Smooth muscle cell (in vitro differentiated cells): ENCODE measurements around the gene RPN2. TPM values are rescaled to one million over a fixed set of nuclear protein-coding genes. Genes with fewer than 3 reads are reported as not detected.

Source experiments
- DNase-seq: peaks from one replicate; lab custom pipeline; 2025; ENCODE audit not compliant: unreplicated experiment; lab: John Stamatoyannopoulos, UW
- H2AFZ ChIP-seq: fragments of 200-600 bp; sonication (generic); 2 replicates; pipeline ENCODE4 v1.6.0; 2016; ENCODE audit warnings: antibody characterized with exemption, low read depth, mild to moderate bottlenecking
- H3F3A ChIP-seq: fragments of 200-600 bp; sonication (generic); 2 replicates; pipeline ENCODE4 v1.6.0; 2017; ENCODE audit warnings: antibody characterized with exemption, low read depth
- H3K27ac ChIP-seq: fragments of 200-600 bp; sonication (generic); 2 replicates; pipeline ENCODE4 v1.5.1; 2016; ENCODE audit warnings: low read depth, mild to moderate bottlenecking
- H3K27me3 ChIP-seq: fragments of 200-600 bp; sonication (generic); 2 replicates; pipeline ENCODE4 v1.6.1; 2016; ENCODE audit warnings: low read depth, mild to moderate bottlenecking
- H3K36me3 ChIP-seq: fragments of 200-600 bp; sonication (generic); 2 replicates; pipeline ENCODE4 v1.5.1; 2016; ENCODE audit warnings: low read depth
- H3K4me1 ChIP-seq: fragments of 200-600 bp; sonication (generic); 2 replicates; pipeline ENCODE4 v1.5.1; 2016; ENCODE audit warnings: low read depth
- H3K4me2 ChIP-seq: fragments of 200-600 bp; sonication (generic); 2 replicates; pipeline ENCODE4 v1.6.0; 2016; ENCODE audit warnings: mild to moderate bottlenecking
- H3K4me3 ChIP-seq: fragments of 200-600 bp; sonication (generic); 2 replicates; pipeline ENCODE4 v1.5.1; 2016; ENCODE audit warnings: mild to moderate bottlenecking
- H3K79me2 ChIP-seq: fragments of 200-600 bp; sonication (generic); 2 replicates; pipeline ENCODE4 v1.6.0; 2016; ENCODE audit warnings: low read depth, mild to moderate bottlenecking
- H3K9ac ChIP-seq: fragments of 200-600 bp; sonication (generic); 2 replicates; pipeline ENCODE4 v1.6.0; 2016; ENCODE audit warnings: low read depth
- H3K9me3 ChIP-seq: fragments of 200-600 bp; sonication (generic); replicated peaks from 2 replicates; pipeline ENCODE4 v1.5.1; 2016; ENCODE audit warnings: low read depth
- H4K20me1 ChIP-seq: fragments of 200-600 bp; sonication (generic); 2 replicates; pipeline ENCODE4 v1.6.0; 2016; ENCODE audit warnings: low read depth
- WGBS: methylation state at CpG from one replicate; pipeline ENCODE4 v1.1.7; 2016; ENCODE audit warnings: low lambda C conversion rate; 5-methylcytosine and 5-hydroxymethylcytosine counted together
- polyA plus RNA-seq: library from polyadenylated mRNA; unstranded; fragments of >200 nt; fragmentation: Nextera tagmentation; extraction: Ambion mirVana; gene quantifications from 2 replicates; pipeline ENCODE4 v1.2.1, GENCODE V29; 2016
- total RNA-seq: library from RNA; depleted of rRNA; stranded (reverse); fragments of >200 nt; gene quantifications from 2 replicates; pipeline ENCODE4 v1.2.3, GENCODE V29; 2014
- TF ChIP-seq, protein P1 (sequence below): fragments of 200-600 bp; sonication (generic); IDR thresholded peaks from 2 replicates; pipeline ENCODE4 v1.5.1; 2017; ENCODE audit warnings: borderline replicate concordance, mild to moderate bottlenecking, antibody characterized with exemption; ENCODE audit not compliant: insufficient read depth, poor library complexity, severe bottlenecking

The RPN2 gene
- total and polyA plus RNA-seq, 2 experiments from 2014 or later = 325 to 372 TPM

DNA sequence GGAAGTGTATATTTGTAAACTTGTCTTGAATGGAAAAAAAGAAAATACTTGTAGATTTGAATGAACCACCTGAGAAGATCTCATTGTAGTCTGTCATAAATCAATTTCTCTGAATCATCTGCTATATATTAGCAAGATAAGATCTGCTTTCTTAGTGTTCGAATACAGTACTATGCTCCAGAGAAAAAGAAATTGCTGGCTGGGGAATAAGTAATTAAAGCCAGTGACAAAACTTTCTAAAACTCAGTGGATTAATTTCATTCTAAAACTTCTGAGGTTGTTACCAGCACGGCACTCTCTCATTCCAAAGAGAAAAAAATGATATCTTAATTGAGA lies 22.7 kb downstream of the RPN2 start:
- TF ChIP-seq, protein P1, sequence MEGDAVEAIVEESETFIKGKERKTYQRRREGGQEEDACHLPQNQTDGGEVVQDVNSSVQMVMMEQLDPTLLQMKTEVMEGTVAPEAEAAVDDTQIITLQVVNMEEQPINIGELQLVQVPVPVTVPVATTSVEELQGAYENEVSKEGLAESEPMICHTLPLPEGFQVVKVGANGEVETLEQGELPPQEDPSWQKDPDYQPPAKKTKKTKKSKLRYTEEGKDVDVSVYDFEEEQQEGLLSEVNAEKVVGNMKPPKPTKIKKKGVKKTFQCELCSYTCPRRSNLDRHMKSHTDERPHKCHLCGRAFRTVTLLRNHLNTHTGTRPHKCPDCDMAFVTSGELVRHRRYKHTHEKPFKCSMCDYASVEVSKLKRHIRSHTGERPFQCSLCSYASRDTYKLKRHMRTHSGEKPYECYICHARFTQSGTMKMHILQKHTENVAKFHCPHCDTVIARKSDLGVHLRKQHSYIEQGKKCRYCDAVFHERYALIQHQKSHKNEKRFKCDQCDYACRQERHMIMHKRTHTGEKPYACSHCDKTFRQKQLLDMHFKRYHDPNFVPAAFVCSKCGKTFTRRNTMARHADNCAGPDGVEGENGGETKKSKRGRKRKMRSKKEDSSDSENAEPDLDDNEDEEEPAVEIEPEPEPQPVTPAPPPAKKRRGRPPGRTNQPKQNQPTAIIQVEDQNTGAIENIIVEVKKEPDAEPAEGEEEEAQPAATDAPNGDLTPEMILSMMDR = no peak
- peaks cover 85% of the 10 kb centered on the region for H4K20me1 ChIP-seq
- H3K27me3 ChIP-seq = no peaks in the 10 kb centered on the region
- peak overlapping the region; percentile 74 for H3K9ac ChIP-seq
- peaks cover 7% of the 10 kb centered on the region for H3K36me3 ChIP-seq
- peaks cover 15% of the 10 kb centered on the region for H3F3A ChIP-seq
- peak overlapping the region; percentile 78 for H3K4me2 ChIP-seq
- H3K27ac ChIP-seq = peak overlapping the region; percentile 94
- DNase-seq = no peak
- H3K4me3 ChIP-seq = peak overlapping the region; percentile 11
- H2AFZ ChIP-seq = no peak overlapping the region
- H3K79me2 ChIP-seq = peaks cover 35% of the 10 kb centered on the region
- no peaks in the 10 kb centered on the region for H3K9me3 ChIP-seq
- peaks cover 26% of the 10 kb centered on the region for H3K4me1 ChIP-seq
- WGBS = 29% methylated on average over 2 of the region's 2 CpGs

DNA sequence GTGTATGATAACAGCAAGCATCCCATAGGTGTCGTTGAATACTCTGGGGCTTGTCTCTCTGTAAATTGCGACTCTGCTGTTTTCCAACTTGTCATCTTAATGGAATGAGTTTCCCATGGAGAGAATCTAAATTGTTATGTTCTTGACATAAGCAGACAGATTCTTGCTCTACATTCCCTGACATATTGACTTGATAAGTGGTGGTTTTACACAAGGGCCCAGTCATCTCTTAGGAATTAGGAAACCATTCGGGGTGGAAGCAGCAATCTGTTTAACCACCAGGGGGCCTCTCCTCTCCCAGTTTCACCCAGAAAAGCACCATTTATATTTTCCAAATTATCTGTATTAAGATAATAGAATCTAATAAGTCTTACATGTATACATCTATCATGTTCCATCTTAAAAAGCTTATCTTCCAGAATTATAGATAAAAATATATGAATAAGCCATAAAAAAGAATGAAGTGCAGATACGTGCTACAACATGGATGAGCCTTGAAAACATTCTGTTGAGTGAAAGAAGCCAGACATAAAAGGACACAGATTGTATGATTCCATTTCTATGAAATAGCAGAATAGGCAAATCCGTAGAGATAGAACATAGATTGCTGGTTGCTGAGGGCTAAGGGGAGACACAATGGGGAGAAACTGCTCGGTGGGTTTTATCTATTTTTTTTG lies 23.3 kb downstream of the RPN2 start:
- Histone ChIP-seq H2AFZ (no peak overlapping the region), H3K9ac (peak overlapping the region; percentile 74), H3K4me2 (peak overlapping the region; percentile 78), H3K27ac (peak overlapping the region; percentile 94), H4K20me1 (peaks cover 83% of the 10 kb centered on the region), H3K4me3 (peak overlapping the region; percentile 11), H3K27me3 (no peaks in the 10 kb centered on the region), H3K9me3 (no peaks in the 10 kb centered on the region), H3K36me3 (peaks cover 13% of the 10 kb centered on the region), H3F3A (peaks cover 15% of the 10 kb centered on the region), H3K4me1 (peaks cover 26% of the 10 kb centered on the region), H3K79me2 (peaks cover 29% of the 10 kb centered on the region)
- TF ChIP-seq, protein P1 = peak; percentile 90
- 46% methylated on average over 6 of the region's 6 CpGs for WGBS
- no peak for DNase-seq

DNA sequence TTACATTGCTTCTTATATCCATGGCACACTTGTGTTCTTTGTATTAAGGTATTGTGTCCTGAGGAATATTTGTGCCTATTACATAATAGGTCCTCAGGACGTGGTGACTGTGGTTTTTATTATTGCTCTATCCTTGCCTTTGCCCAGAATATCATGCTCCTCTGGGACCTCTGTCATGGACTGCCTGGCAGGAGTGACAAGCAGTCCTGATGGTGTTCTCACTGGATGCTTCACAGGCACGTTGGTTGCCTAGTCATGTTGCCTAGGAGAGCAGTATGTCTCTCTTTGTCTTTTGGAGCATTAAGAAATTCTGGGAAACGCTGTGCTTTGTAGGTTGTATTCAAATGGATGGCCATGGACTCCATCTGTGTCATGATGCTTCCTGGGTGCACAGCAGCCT lies 24.9 kb downstream of the RPN2 start:
- H3K4me2 ChIP-seq = no peak overlapping the region
- H3F3A ChIP-seq = peaks cover 15% of the 10 kb centered on the region
- peaks cover 26% of the 10 kb centered on the region for H3K4me1 ChIP-seq
- H3K9me3 ChIP-seq = no peaks in the 10 kb centered on the region
- peaks cover 22% of the 10 kb centered on the region for H3K36me3 ChIP-seq
- no peak overlapping the region for H3K4me3 ChIP-seq
- no peak for DNase-seq
- H2AFZ ChIP-seq = no peak overlapping the region
- TF ChIP-seq, protein P1 = no peak
- WGBS = 97% methylated on average over 3 of the region's 3 CpGs
- no peak overlapping the region for H3K27ac ChIP-seq
- no peak overlapping the region for H3K9ac ChIP-seq
- H3K79me2 ChIP-seq = peaks cover 13% of the 10 kb centered on the region
- H3K27me3 ChIP-seq = no peaks in the 10 kb centered on the region
- H4K20me1 ChIP-seq = peaks cover 70% of the 10 kb centered on the region

DNA sequence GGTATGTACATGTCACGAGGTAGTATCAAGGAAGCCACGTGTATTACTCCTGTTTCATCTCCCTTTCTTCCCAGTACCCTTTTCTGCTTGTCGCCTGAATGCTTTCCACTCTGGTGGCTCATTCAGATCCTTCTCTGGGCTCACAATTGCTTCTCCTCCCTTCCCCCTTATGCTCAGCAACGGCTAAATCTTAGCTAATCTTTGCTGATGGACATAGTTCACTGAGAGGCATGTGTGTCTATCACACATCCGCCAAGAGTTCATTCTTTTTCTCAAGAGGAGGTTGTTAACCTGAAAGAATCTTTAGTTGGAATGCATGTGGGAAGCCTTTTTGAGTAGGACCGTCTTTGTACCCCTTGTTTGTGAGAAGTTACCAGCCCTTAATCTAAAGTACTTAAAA lies 26.0 kb downstream of the RPN2 start:
- H3K36me3 ChIP-seq = peaks cover 22% of the 10 kb centered on the region
- TF ChIP-seq, protein P1 = no peak
- H3K27ac ChIP-seq = no peak overlapping the region

More for the DNA sequence above, 26.0 kb downstream of the RPN2 start:
- peaks cover 11% of the 10 kb centered on the region for H3K79me2 ChIP-seq
- no peak overlapping the region for H3K4me3 ChIP-seq
- H3K4me1 ChIP-seq = peaks cover 26% of the 10 kb centered on the region
- no peaks in the 10 kb centered on the region for H3K9me3 ChIP-seq
- H3K4me2 ChIP-seq = no peak overlapping the region
- WGBS = 92% methylated on average over 6 of the region's 6 CpGs
- H3K27me3 ChIP-seq = no peaks in the 10 kb centered on the region
- no peak overlapping the region for H3K9ac ChIP-seq
- peaks cover 76% of the 10 kb centered on the region for H4K20me1 ChIP-seq
- no peak for DNase-seq
- H3F3A ChIP-seq = peaks cover 15% of the 10 kb centered on the region
- H2AFZ ChIP-seq = no peak overlapping the region
